Esophagus (tissue), 2 donors: ENCODE data around the gene REN. TPM values are rescaled to one million over a fixed set of nuclear protein-coding genes. Genes with fewer than 3 reads are reported as not detected.
A peak's percentile ranks its signal among the peaks of the same experiment; 100 is the strongest.

Source experiments
- H3K27ac ChIP-seq, 2 donors: one replicate each; pipeline ENCODE4 v1.5.1; 2013; ENCODE audit warnings: low read depth in 2 of 2, mild to moderate bottlenecking in 2 of 2, inconsistent platforms in 1 of 2, low read length in 1 of 2, moderate library complexity in 1 of 2
- H3K27me3 ChIP-seq, 2 donors: one replicate each; pipeline ENCODE4 v1.6.1; 2013; ENCODE audit warnings: low read length in 2 of 2, control low read depth in 1 of 2, mild to moderate bottlenecking in 1 of 2; ENCODE audit not compliant: insufficient read depth in 2 of 2, control insufficient read depth in 1 of 2
- H3K36me3 ChIP-seq, 2 donors: one replicate each; pipeline ENCODE4 v1.6.1; 2013; ENCODE audit warnings: low read length in 1 of 2; ENCODE audit not compliant: control insufficient read depth in 2 of 2, insufficient read depth in 2 of 2
- H3K4me1 ChIP-seq, 2 donors: one replicate each; pipeline ENCODE4 v1.6.1; 2013; ENCODE audit warnings: low read length in 1 of 2; ENCODE audit not compliant: control insufficient read depth in 2 of 2, insufficient read depth in 2 of 2
- H3K4me3 ChIP-seq, 2 donors: one replicate each; pipeline ENCODE4 v1.5.1; 2013; ENCODE audit warnings: low read length in 2 of 2, mild to moderate bottlenecking in 2 of 2, low read depth in 1 of 2, moderate library complexity in 1 of 2
- H3K9me3 ChIP-seq, 2 donors: one replicate each; pipeline ENCODE4 v1.6.1; 2013; ENCODE audit warnings: mild to moderate bottlenecking in 2 of 2, low read depth in 1 of 2, low read length in 1 of 2, moderate library complexity in 1 of 2; ENCODE audit not compliant: control insufficient read depth in 2 of 2, insufficient read depth in 1 of 2
- WGBS, 2 donors: extraction: QIAGEN DNeasy Blood & Tissue Kit; methylation state at CpG; one replicate each; pipeline ENCODE4 v1.1.7; 2013; 5-methylcytosine and 5-hydroxymethylcytosine counted together
- polyA plus RNA-seq, 2 donors: library from polyadenylated mRNA; stranded (reverse); fragments of 200-250 nt; gene quantifications; one replicate each; pipeline ENCODE4 v1.2.3, GENCODE V29; 2013
- donor health status: healthy with polysubstance abuse.
- donor health status: Bipolar disorder and iron deficiency.

Gene REN
- polyA plus RNA-seq, 2 donors, result 0.18 to 0.27 TPM

DNA sequence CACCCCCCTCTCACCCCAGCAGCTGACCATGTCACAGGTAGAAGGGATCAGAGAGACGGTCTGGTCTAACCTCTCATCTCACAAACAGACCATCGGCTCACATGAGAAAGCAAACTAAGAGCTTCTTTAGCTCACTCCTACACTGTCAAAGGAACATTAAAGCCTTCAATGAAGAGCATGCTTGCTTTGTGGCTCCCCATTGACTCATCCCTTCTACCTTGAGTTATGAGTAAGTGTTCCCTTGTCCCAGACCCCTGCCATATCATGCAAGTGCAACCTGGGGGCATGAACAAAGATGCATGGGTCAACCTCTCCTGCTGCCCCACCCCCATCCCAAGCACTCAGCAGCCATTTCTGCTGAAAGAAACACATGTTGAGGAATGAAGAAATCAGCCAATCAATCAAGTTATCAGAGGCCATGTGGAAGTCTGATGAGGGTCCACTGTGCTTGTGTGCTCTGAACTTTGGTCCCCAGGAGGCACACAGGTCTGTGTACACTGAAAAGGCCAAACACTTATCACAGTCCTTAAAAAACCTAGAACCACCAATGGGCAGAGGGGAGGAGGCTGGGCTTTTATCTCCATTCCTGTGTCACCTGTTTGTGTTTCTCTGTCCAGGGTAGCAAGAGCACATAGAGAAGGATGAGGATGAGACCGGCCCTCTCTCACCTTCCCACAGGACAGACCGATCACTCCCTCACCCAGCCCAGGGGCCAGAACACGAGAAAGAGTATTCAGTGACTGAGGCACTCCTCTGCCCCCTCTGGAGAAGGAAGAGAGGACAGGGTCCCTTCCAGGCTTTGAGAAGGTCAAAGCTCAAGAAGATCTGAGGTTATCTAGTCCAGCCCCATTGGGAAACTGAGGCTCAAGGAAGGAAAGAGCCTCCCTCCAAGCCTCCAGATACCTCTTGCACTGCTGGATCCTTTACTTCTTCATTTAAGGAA lies 23.8 kb downstream of the REN start:
- Histone ChIP-seq H3K4me1 (peaks cover 2% of the 10 kb centered on the region in 2 donors), H3K36me3 (peaks cover 5 to 7% of the 10 kb centered on the region in 2 donors), H3K27ac (no peak overlapping the region), H3K4me3 (no peak overlapping the region), H3K9me3 (no peaks in the 10 kb centered on the region), H3K27me3 (no peaks in the 10 kb centered on the region)
- WGBS, 2 donors, result 84 to 88% methylated on average over 5 of the region's 5 CpGs

DNA sequence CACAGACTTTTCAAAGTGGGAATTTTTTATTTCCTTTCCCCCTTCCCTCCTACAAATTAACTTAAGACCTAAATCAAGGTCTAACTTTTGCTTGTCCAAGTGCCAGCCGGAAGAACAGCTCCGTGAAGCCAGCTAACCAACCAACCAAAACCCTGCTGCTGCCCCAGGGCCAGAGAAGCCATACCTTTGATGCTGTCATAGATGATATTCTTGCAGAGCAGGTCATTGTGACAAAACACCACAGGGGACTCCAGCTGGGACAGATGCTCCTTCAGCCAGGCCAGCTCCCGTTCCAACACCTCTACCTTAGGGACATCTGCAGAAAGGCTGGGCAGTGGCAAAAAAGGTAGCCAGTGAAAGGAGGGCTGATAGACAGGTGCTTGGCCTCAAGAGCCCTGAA lies 25.0 kb downstream of the REN start:
- H3K4me3 ChIP-seq, result no peak overlapping the region
- WGBS, 2 donors, result 80 to 85% methylated on average over 3 of the region's 3 CpGs
- no peaks in the 10 kb centered on the region for H3K9me3 ChIP-seq
- H3K36me3 ChIP-seq, result peaks cover 5 to 7% of the 10 kb centered on the region in 2 donors
- H3K4me1 ChIP-seq, result peaks cover 5 to 6% of the 10 kb centered on the region in 2 donors
- no peak overlapping the region for H3K27ac ChIP-seq
- H3K27me3 ChIP-seq, result no peaks in the 10 kb centered on the region

GRCh38 chr1:204139952-204140351 lies 26.2 kb downstream of the REN start:
- WGBS, 2 donors, result 93 to 95% methylated on average over 6 of the region's 6 CpGs
- H3K4me1 ChIP-seq, result peaks cover 5 to 6% of the 10 kb centered on the region in 2 donors
- H3K27ac ChIP-seq, result no peak overlapping the region
- no peak overlapping the region for H3K4me3 ChIP-seq
- no peaks in the 10 kb centered on the region for H3K9me3 ChIP-seq
- H3K27me3 ChIP-seq, result no peaks in the 10 kb centered on the region
- H3K36me3 ChIP-seq, result peaks cover 2 to 7% of the 10 kb centered on the region in 2 donors

DNA sequence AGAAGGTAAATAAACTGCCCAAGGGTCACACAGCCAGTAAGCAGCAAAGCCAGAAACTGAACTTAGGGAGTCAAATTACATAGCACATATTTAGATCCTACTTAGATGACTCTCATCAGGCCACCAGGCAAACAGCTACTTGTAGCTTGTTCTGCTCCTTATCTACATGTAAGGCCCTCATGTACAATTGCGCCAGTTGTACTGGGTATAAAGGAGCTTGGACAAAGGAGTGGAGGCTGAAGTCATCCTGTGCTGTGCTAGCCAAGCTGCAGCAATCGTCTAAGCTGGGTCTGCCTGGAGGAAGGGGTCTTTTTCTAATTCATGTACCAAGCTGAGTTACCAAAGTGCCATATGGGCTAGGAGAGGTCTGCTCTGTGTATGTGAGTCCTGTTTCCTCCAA lies 27.0 kb downstream of the REN start:
- Histone ChIP-seq H3K27ac (no peak overlapping the region), H3K27me3 (no peaks in the 10 kb centered on the region), H3K36me3 (peaks cover 9% of the 10 kb centered on the region in 2 donors), H3K4me3 (no peak overlapping the region), H3K9me3 (no peaks in the 10 kb centered on the region), H3K4me1 (peaks cover 5 to 6% of the 10 kb centered on the region in 2 donors)
- WGBS, 2 donors, result 87 to 89% methylated on average over 2 of the region's 2 CpGs

GRCh38 chr1:204136814-204137213 lies 29.3 kb downstream of the REN start:
- peaks cover 12% of the 10 kb centered on the region in 2 donors for H3K36me3 ChIP-seq
- H3K27ac ChIP-seq, result no peak overlapping the region
- no peaks in the 10 kb centered on the region for H3K9me3 ChIP-seq
- peaks cover 5 to 6% of the 10 kb centered on the region in 2 donors for H3K4me1 ChIP-seq
- 70 to 92% methylated on average over 2 of the region's 2 CpGs for WGBS, 2 donors
- H3K4me3 ChIP-seq, result no peak overlapping the region
- no peaks in the 10 kb centered on the region for H3K27me3 ChIP-seq

DNA sequence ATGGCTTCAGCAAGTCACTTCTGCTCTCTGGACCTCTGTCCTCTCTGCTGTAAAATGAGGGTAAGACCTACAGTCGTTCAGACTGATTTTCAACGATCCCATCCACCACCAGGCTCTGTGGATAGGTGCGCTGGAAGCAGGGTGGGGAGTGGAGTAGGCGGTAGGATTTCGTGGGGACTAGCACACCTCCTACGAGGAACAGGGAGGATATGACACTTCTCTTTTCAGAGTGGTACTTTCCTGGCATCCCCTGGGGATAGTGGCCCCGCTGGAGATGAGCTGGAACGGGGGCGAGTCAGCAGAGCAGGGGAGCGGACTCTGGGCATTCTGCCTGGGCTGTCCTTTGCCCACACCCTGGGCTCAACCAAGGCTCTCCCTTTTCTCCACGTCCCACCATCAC lies 32.0 kb downstream of the REN start:
- 78 to 81% methylated on average over 11 of the region's 11 CpGs for WGBS, 2 donors

DNA sequence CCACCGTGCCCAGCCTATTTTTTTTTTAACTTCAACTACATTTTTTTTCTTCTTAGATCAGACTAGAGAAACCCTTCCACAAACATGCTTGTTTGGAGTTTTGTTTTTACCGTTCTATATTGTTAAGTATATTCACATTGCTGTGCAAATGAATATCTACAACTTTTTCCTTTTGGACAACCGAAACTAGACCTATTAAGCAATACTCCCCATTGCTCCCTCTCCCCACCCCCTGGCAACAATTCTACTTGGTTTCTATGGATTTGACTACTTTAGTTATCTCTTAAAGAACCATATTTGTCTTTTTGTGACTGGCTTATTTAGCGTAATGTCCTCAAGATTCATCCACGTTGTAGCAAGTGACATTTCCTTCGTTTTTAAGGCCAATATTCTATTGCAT lies 33.4 kb downstream of the REN start:
- no peak overlapping the region for H3K27ac ChIP-seq
- 74 to 80% methylated on average over 6 of the region's 6 CpGs for WGBS, 2 donors
- H3K4me3 ChIP-seq, result no peak overlapping the region
- H3K9me3 ChIP-seq, result no peaks in the 10 kb centered on the region
- peaks cover 6 to 10% of the 10 kb centered on the region in 2 donors for H3K36me3 ChIP-seq
- no peaks in the 10 kb centered on the region for H3K27me3 ChIP-seq
- H3K4me1 ChIP-seq, result peaks cover 6 to 23% of the 10 kb centered on the region in 2 donors

More for the DNA sequence above, 32.0 kb downstream of the REN start:
- peaks cover 10 to 12% of the 10 kb centered on the region in 2 donors for H3K36me3 ChIP-seq
- no peaks in the 10 kb centered on the region for H3K27me3 ChIP-seq
- no peaks in the 10 kb centered on the region for H3K9me3 ChIP-seq
- H3K4me3 ChIP-seq, result no peak overlapping the region
- peaks cover 8 to 23% of the 10 kb centered on the region in 2 donors for H3K4me1 ChIP-seq
- no peak overlapping the region for H3K27ac ChIP-seq

GRCh38 chr1:204131978-204132377 lies 34.2 kb downstream of the REN start:
- Histone ChIP-seq H3K36me3 (peaks cover 5 to 10% of the 10 kb centered on the region in 2 donors), H3K4me1 (peaks cover 4 to 22% of the 10 kb centered on the region in 2 donors), H3K27me3 (no peaks in the 10 kb centered on the region), H3K9me3 (no peaks in the 10 kb centered on the region), H3K4me3 (no peak overlapping the region), H3K27ac (peak overlapping the region; percentile 13 to 44)
- WGBS, 2 donors, result 77 to 92% methylated on average over 4 of the region's 4 CpGs

GRCh38 chr1:204130981-204131892 lies 34.9 kb downstream of the REN start:
- 39 to 41% methylated on average over 11 of the region's 11 CpGs for whole genome bisulfite sequencing, 2 donors
- Histone ChIP-seq H3K36me3 (peaks cover 5 to 13% of the 10 kb centered on the region in 2 donors), H3K4me1 (peaks cover 2 to 19% of the 10 kb centered on the region in 2 donors), H3K27ac (peak overlapping the region; percentile 13 to 44), H3K27me3 (no peaks in the 10 kb centered on the region), H3K4me3 (no peak overlapping the region), H3K9me3 (no peaks in the 10 kb centered on the region)
